Erythroblast (primary cell): Measurements from ENCODE around the gene FANCC.
"Not testable (repeated sequence)": the region's sequence is repeated elsewhere in the genome, so short reads cannot be mapped to it uniquely, and the experiment has no call there.

ENCODE experiments used
- DNase-seq, 2 experiments: peaks; one replicate each; lab custom pipeline; 2025; lab: John Stamatoyannopoulos, UW
- GATA1 ChIP-seq: IDR thresholded peaks from 2 replicates; pipeline ENCODE4 v1.6.1; 2011; ENCODE audit warnings: low read depth, mild to moderate bottlenecking, control low read depth, low read length, moderate library complexity
- POLR2A ChIP-seq: IDR thresholded peaks from 2 replicates; pipeline ENCODE4 v1.6.1; 2011; ENCODE audit warnings: mild to moderate bottlenecking, low read length

Gene FANCC

GRCh38 chr9:95224376-95225019 is 93.0 kb downstream of the FANCC start:
- TF ChIP-seq POLR2A (no peak), GATA1 (no peak)
- DNase-seq = no peak

- not testable (repeated sequence) for DNase-seq
These were observed 97.2 kb downstream of the FANCC start for GRCh38 chr9:95220352-95220751.

GRCh38 chr9:95218773-95219172 is 98.7 kb downstream of the FANCC start:
- TF ChIP-seq POLR2A = no peak
- no peak for DNase-seq

GRCh38 chr9:95217936-95218335 is 99.6 kb downstream of the FANCC start:
- DNase-seq = no peak
- no peak for TF ChIP-seq GATA1
- no peak for TF ChIP-seq POLR2A

GRCh38 chr9:95215336-95215898 is 102.1 kb downstream of the FANCC start:
- no peak for DNase-seq
- TF ChIP-seq GATA1 = no peak
- TF ChIP-seq POLR2A = no peak

- no peak for DNase-seq
- TF ChIP-seq GATA1 (no peak), POLR2A (no peak)
These were observed 104.4 kb downstream of the FANCC start for GRCh38 chr9:95213117-95213516.

- peak in 1 of 2 experiments; percentile 46 for DNase-seq
- TF ChIP-seq GATA1 (no peak), POLR2A (no peak)
These were observed 106.5 kb downstream of the FANCC start for GRCh38 chr9:95211028-95211427.

GRCh38 chr9:95207403-95207802 is 110.1 kb downstream of the FANCC start:
- TF ChIP-seq GATA1 = no peak
- TF ChIP-seq POLR2A = no peak
- no peak for DNase-seq

GRCh38 chr9:95206143-95206542 is 111.4 kb downstream of the FANCC start:
- TF ChIP-seq GATA1 (no peak), POLR2A (no peak)
- DNase-seq = no peak

GRCh38 chr9:95204710-95205109 is 112.8 kb downstream of the FANCC start:
- DNase-seq = no peak
- TF ChIP-seq GATA1 (no peak), POLR2A (no peak)

GRCh38 chr9:95204310-95204709 is 113.2 kb downstream of the FANCC start:
- no peak for DNase-seq
- TF ChIP-seq POLR2A (no peak), GATA1 (no peak)

GRCh38 chr9:95203019-95203418 is 114.5 kb downstream of the FANCC start:
- not testable (repeated sequence) for DNase-seq

GRCh38 chr9:95202076-95202681 is 115.3 kb downstream of the FANCC start:
- no peak for DNase-seq
- TF ChIP-seq GATA1 (no peak), POLR2A (no peak)

- TF ChIP-seq POLR2A (no peak), GATA1 (no peak)
- DNase-seq = no peak
These were observed 116.3 kb downstream of the FANCC start for GRCh38 chr9:95201206-95201605.

GRCh38 chr9:95197692-95198271 is 119.7 kb downstream of the FANCC start:
- no peak for TF ChIP-seq GATA1
- no peak for TF ChIP-seq POLR2A
- DNase-seq = no peak
